Panc1 (cell line): ENCODE data around the gene TTR. TPM values are rescaled to one million over a fixed set of nuclear protein-coding genes. Genes with fewer than 3 reads are reported as not detected.

Experiments
- ATAC-seq: fragments of 200-7000 bp; cut with Tn5 transposase; 2 replicates; pipeline ENCODE4 v1.9.1; 2020; ENCODE audit warnings: mild to moderate bottlenecking, moderate library complexity
- BruUV-seq: library from RNA; stranded (reverse); fragments of 400-500 nt; replicated peaks from 2 replicates; lab custom pipeline; 2021; lab: Mats Ljungman, UMichigan
- CTCF ChIA-PET: fragments of 300-600 bp; sonication (Branson Sonifier 250); formaldehyde crosslinking; loops from one replicate; lab custom pipeline; 2022; ENCODE audit warnings: antibody characterized with exemption; lab: Charles Lee
- POLR2A ChIA-PET: fragments of 300-600 bp; sonication (Branson Sonifier 250); formaldehyde crosslinking; loops from one replicate; lab custom pipeline; 2022; ENCODE audit warnings: antibody characterized with exemption; lab: Charles Lee
- DNase-seq: peaks from one replicate; pipeline ENCODE4 v3.0.0-alpha.2; 2010; ENCODE audit warnings: low read depth, low spot score
- H3K27ac ChIP-seq: 2 replicates; pipeline ENCODE4 v1.5.1; 2011; ENCODE audit warnings: mild to moderate bottlenecking, low read length, inconsistent platforms
- H3K27me3 ChIP-seq: fragments of 200-500 bp; sonication (Bioruptor generic); 2 replicates; pipeline ENCODE4 v1.6.0; 2014; ENCODE audit warnings: low read length, inconsistent platforms; ENCODE audit not compliant: control insufficient read depth, insufficient read depth
- H3K36me3 ChIP-seq: fragments of 200-500 bp; sonication (Bioruptor generic); 2 replicates; pipeline ENCODE4 v1.5.1; 2014; ENCODE audit warnings: inconsistent platforms, mild to moderate bottlenecking, low read length, moderate library complexity; ENCODE audit not compliant: control insufficient read depth, insufficient read depth
- H3K4me1 ChIP-seq: 2 replicates; pipeline ENCODE4 v1.5.1; 2011; ENCODE audit warnings: inconsistent platforms, mild to moderate bottlenecking, low read length, moderate library complexity; ENCODE audit not compliant: control insufficient read depth, insufficient read depth
- H3K4me3 ChIP-seq, 2 experiments: 2 replicates each; pipeline ENCODE4 v1.5.1; 2011 to 2012; ENCODE audit warnings: low read depth in 2 of 2, low read length in 2 of 2, mild to moderate bottlenecking in 2 of 2, inconsistent platforms in 1 of 2, moderate library complexity in 1 of 2
- H3K9me3 ChIP-seq: fragments of 200-500 bp; sonication (Bioruptor generic); 2 replicates; pipeline ENCODE4 v1.5.1; 2014; ENCODE audit warnings: low read depth, mild to moderate bottlenecking, inconsistent platforms, low read length, moderate library complexity; ENCODE audit not compliant: control insufficient read depth, insufficient read depth
- POLR2AphosphoS5 ChIP-seq: IDR thresholded peaks from 2 replicates; pipeline ENCODE4 v1.6.1; 2012; ENCODE audit warnings: mild to moderate bottlenecking, low read depth, low read length, moderate library complexity
- SIN3A ChIP-seq: IDR thresholded peaks from 2 replicates; pipeline ENCODE4 v1.6.1; 2012; ENCODE audit warnings: low read depth, mild to moderate bottlenecking, low read length, moderate library complexity, borderline replicate concordance; ENCODE audit not compliant: insufficient read depth
- TCF7L2 ChIP-seq: IDR thresholded peaks from 2 replicates; pipeline ENCODE4 v1.6.1; 2011; ENCODE audit warnings: mild to moderate bottlenecking, low read depth, low read length, inconsistent platforms
- in situ Hi-C: cut with HindIII; loops from 2 replicates; pipeline ENCODE4 v1.10.0; 2016; ENCODE audit warnings: low sequenced_read_pairs, low pct_unique_long_range_greater_than_20kb
- intact Hi-C: fragments of 100-400 bp; cut with micrococcal nuclease; formaldehyde crosslinking; loops from one replicate; pipeline ENCODE4 v1.10.0; 2022; ENCODE audit not compliant: unreplicated experiment
- total RNA-seq: library from RNA; stranded (reverse); gene quantifications from one replicate; pipeline ENCODE4 v1.2.1, GENCODE V29; 2021; ENCODE audit not compliant: unreplicated experiment
- TF ChIP-seq, protein P1 (sequence below): fragments of 450-650 bp; IDR thresholded peaks from 2 replicates; pipeline ENCODE4 v1.5.1; 2017; ENCODE audit warnings: mild to moderate bottlenecking
- TF ChIP-seq, protein P2 (sequence below), 2 experiments: IDR thresholded peaks; 2 replicates each; pipeline ENCODE4 v1.6.1; 2011 to 2012; ENCODE audit warnings: low read depth in 2 of 2, control low read depth in 1 of 2, low read length in 1 of 2, mild to moderate bottlenecking in 1 of 2, moderate library complexity in 1 of 2; ENCODE audit not compliant: insufficient read depth in 1 of 2

The TTR gene
- total RNA-seq, 1 experiment from 2014 or later, result 1.0 TPM

DNA sequence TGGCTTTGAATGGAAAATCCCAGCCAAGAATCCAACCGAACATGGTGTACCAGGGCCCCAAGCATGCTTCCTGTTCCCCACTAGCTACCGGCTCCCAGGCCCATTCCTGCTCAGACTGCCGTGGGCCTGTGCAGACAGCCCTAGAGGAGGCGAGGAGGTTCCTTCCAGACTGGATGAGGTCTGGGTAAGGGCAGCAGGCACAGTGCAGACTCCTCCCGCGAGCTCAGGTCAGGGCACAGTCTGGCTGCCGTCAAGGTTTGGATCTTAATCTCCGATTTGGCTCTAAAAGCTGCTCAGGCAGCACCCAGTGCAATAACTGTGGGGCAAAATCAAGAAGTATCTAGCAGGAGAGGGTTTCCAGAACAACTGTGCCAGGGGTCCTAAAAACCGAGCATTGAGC lies 19.3 kb upstream of the TTR start:
- in situ Hi-C loops, result no loop called here
- H3K4me1 ChIP-seq, result no peaks in the 10 kb centered on the region
- no peaks in the 10 kb centered on the region for H3K36me3 ChIP-seq
- ChIA-PET CTCF (no interaction called here), POLR2A (no interaction called here)
- H3K27me3 ChIP-seq, result no peaks in the 10 kb centered on the region
- intact Hi-C loops, result no loop called here
- no peaks in the 10 kb centered on the region for H3K9me3 ChIP-seq
- TF ChIP-seq, protein P1, sequence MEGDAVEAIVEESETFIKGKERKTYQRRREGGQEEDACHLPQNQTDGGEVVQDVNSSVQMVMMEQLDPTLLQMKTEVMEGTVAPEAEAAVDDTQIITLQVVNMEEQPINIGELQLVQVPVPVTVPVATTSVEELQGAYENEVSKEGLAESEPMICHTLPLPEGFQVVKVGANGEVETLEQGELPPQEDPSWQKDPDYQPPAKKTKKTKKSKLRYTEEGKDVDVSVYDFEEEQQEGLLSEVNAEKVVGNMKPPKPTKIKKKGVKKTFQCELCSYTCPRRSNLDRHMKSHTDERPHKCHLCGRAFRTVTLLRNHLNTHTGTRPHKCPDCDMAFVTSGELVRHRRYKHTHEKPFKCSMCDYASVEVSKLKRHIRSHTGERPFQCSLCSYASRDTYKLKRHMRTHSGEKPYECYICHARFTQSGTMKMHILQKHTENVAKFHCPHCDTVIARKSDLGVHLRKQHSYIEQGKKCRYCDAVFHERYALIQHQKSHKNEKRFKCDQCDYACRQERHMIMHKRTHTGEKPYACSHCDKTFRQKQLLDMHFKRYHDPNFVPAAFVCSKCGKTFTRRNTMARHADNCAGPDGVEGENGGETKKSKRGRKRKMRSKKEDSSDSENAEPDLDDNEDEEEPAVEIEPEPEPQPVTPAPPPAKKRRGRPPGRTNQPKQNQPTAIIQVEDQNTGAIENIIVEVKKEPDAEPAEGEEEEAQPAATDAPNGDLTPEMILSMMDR, result no peak
- TF ChIP-seq, protein P2, sequence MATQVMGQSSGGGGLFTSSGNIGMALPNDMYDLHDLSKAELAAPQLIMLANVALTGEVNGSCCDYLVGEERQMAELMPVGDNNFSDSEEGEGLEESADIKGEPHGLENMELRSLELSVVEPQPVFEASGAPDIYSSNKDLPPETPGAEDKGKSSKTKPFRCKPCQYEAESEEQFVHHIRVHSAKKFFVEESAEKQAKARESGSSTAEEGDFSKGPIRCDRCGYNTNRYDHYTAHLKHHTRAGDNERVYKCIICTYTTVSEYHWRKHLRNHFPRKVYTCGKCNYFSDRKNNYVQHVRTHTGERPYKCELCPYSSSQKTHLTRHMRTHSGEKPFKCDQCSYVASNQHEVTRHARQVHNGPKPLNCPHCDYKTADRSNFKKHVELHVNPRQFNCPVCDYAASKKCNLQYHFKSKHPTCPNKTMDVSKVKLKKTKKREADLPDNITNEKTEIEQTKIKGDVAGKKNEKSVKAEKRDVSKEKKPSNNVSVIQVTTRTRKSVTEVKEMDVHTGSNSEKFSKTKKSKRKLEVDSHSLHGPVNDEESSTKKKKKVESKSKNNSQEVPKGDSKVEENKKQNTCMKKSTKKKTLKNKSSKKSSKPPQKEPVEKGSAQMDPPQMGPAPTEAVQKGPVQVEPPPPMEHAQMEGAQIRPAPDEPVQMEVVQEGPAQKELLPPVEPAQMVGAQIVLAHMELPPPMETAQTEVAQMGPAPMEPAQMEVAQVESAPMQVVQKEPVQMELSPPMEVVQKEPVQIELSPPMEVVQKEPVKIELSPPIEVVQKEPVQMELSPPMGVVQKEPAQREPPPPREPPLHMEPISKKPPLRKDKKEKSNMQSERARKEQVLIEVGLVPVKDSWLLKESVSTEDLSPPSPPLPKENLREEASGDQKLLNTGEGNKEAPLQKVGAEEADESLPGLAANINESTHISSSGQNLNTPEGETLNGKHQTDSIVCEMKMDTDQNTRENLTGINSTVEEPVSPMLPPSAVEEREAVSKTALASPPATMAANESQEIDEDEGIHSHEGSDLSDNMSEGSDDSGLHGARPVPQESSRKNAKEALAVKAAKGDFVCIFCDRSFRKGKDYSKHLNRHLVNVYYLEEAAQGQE (IDR thresholded peaks at IDR 0.05; ENCODE audit: insufficient read depth in 1 of 2, low read depth in 2 of 2, low read length in 1 of 2), result no peak
- no peak for TF ChIP-seq SIN3A
- TF ChIP-seq TCF7L2, result no peak
- no peak for TF ChIP-seq POLR2AphosphoS5
- no peak for ATAC-seq
- H3K4me3 ChIP-seq, result no peak overlapping the region
- DNase-seq, result no peak
- no TSS peak for BruUV-seq
- no peak overlapping the region for H3K27ac ChIP-seq

- ChIA-PET CTCF (no interaction called here), POLR2A (no interaction called here)
- TF ChIP-seq TCF7L2 (no peak), POLR2AphosphoS5 (no peak), SIN3A (no peak)
- TF ChIP-seq, protein P2 (IDR thresholded peaks at IDR 0.05; ENCODE audit: insufficient read depth in 1 of 2, low read depth in 2 of 2, low read length in 1 of 2), result no peak
- TF ChIP-seq, protein P1, result no peak
- intact Hi-C loops (no loop called here), in situ Hi-C loops (no loop called here)
- H3K9me3 ChIP-seq, result no peaks in the 10 kb centered on the region
- DNase-seq, result no peak
- H3K4me3 ChIP-seq, result no peak overlapping the region
- no peak for ATAC-seq
- H3K36me3 ChIP-seq, result no peaks in the 10 kb centered on the region
- BruUV-seq, result no TSS peak
- H3K27ac ChIP-seq, result no peak overlapping the region
- no peaks in the 10 kb centered on the region for H3K4me1 ChIP-seq
- no peaks in the 10 kb centered on the region for H3K27me3 ChIP-seq
Measured at GRCh38 chr18:31573051-31573450, 18.6 kb upstream of the TTR start.
